PC-3 (cell line): ENCODE results near the gene UGT2B17.

Source experiments
- EZH2 ChIP-seq: fragments of 300-600 bp; sonication (generic); IDR thresholded peaks from one replicate; pipeline ENCODE4 v1.6.1; 2017; ENCODE audit warnings: antibody characterized with exemption, mild to moderate bottlenecking, low read length; ENCODE audit not compliant: unreplicated experiment
- EZH2phosphoT487 ChIP-seq: fragments of 300-600 bp; sonication (generic); IDR thresholded peaks from 2 replicates; pipeline ENCODE4 v1.6.1; 2018; ENCODE audit warnings: mild to moderate bottlenecking, antibody characterized with exemption, low read length, borderline replicate concordance
- TF ChIP-seq, protein P1 (sequence below): fragments of 300-600 bp; sonication (generic); conservative IDR thresholded peaks from 2 replicates; pipeline ENCODE4 v1.5.1; 2017; ENCODE audit warnings: antibody characterized with exemption, low read depth, mild to moderate bottlenecking, low read length

DNA sequence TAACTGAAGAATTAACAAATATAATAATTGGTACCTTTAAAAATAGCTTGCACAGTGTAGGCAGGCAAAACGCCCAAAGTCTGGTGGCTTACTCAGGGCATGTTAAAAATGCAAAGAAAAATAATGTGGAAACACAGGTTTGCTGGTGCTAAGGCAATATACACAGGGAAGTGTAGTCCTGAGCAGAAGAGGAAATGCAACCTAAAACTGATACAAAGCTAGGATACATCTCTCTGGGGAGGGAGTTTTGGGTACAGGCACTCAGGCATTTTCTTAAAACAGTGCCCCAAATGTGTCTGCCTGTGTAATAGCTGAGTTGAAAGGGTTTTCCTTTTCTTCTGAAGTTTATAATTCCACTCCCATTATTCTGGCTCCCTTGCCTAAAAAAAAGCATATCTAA, 81.4 kb downstream of the UGT2B17 start:
- TF ChIP-seq, protein P1, sequence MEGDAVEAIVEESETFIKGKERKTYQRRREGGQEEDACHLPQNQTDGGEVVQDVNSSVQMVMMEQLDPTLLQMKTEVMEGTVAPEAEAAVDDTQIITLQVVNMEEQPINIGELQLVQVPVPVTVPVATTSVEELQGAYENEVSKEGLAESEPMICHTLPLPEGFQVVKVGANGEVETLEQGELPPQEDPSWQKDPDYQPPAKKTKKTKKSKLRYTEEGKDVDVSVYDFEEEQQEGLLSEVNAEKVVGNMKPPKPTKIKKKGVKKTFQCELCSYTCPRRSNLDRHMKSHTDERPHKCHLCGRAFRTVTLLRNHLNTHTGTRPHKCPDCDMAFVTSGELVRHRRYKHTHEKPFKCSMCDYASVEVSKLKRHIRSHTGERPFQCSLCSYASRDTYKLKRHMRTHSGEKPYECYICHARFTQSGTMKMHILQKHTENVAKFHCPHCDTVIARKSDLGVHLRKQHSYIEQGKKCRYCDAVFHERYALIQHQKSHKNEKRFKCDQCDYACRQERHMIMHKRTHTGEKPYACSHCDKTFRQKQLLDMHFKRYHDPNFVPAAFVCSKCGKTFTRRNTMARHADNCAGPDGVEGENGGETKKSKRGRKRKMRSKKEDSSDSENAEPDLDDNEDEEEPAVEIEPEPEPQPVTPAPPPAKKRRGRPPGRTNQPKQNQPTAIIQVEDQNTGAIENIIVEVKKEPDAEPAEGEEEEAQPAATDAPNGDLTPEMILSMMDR, result no peak
- TF ChIP-seq EZH2phosphoT487 (no peak), EZH2 (no peak)
